ENCODE data around the gene CERS5.
"Not testable (repeated sequence)": the region's sequence is repeated elsewhere in the genome, so short reads cannot be mapped to it uniquely, and the experiment has no call there.

CERS5 gene

GRCh38 chr12:50087995-50088394, 79.2 kb downstream of the CERS5 start:
- H3K4me3 ChIP-seq (ENCODE audit: low read depth, low read length): no peak overlapping the region
- no peak for DNase-seq (ENCODE audit: low read depth)
- TF ChIP-seq POLR2A (IDR thresholded peaks at IDR 0.05; ENCODE audit: extremely low read depth, insufficient read length): no peak
- TF ChIP-seq MYC (IDR thresholded peaks at IDR 0.05; ENCODE audit: low read depth, low read length): no peak
- no peak for TF ChIP-seq CTCF (IDR thresholded peaks at IDR 0.05; ENCODE audit: low read depth, low read length)
- TF ChIP-seq MAX (IDR thresholded peaks at IDR 0.05; ENCODE audit: low read depth, low read length): no peak

- H3K4me3 ChIP-seq (ENCODE audit: low read depth, low read length): no peak overlapping the region
- no peak for TF ChIP-seq MAX (IDR thresholded peaks at IDR 0.05; ENCODE audit: low read depth, low read length)
- no peak for DNase-seq (ENCODE audit: low read depth)
Measured at GRCh38 chr12:50087151-50087550, 80.0 kb downstream of the CERS5 start.

GRCh38 chr12:50086148-50086547, 81.0 kb downstream of the CERS5 start:
- no peak for DNase-seq (ENCODE audit: low read depth)
- H3K4me3 ChIP-seq (ENCODE audit: low read depth, low read length): peak overlapping the region; percentile 79
- TF ChIP-seq POLR2A (IDR thresholded peaks at IDR 0.05; ENCODE audit: extremely low read depth, insufficient read length): no peak
- TF ChIP-seq MYC (IDR thresholded peaks at IDR 0.05; ENCODE audit: low read depth, low read length): no peak
- no peak for TF ChIP-seq CTCF (IDR thresholded peaks at IDR 0.05; ENCODE audit: low read depth, low read length)
- TF ChIP-seq MAX (IDR thresholded peaks at IDR 0.05; ENCODE audit: low read depth, low read length): no peak

- TF ChIP-seq MAX (IDR thresholded peaks at IDR 0.05; ENCODE audit: low read depth, low read length) (no peak), CTCF (IDR thresholded peaks at IDR 0.05; ENCODE audit: low read depth, low read length) (no peak), MYC (IDR thresholded peaks at IDR 0.05; ENCODE audit: low read depth, low read length) (no peak), POLR2A (IDR thresholded peaks at IDR 0.05; ENCODE audit: extremely low read depth, insufficient read length) (no peak)
- DNase-seq (ENCODE audit: low read depth): no peak
- peak overlapping the region; percentile 79 for H3K4me3 ChIP-seq (ENCODE audit: low read depth, low read length)
Measured at GRCh38 chr12:50085615-50086072, 81.5 kb downstream of the CERS5 start.

GRCh38 chr12:50084775-50085614, 82.2 kb downstream of the CERS5 start, which contains the start of gene SMARCD1:
SMARCD1 (plus strand) TSS chr12:50085342; CDS start chr12:50085370, 28 bp downstream.
- TF ChIP-seq MYC (IDR thresholded peaks at IDR 0.05; ENCODE audit: low read depth, low read length) (no peak), CTCF (IDR thresholded peaks at IDR 0.05; ENCODE audit: low read depth, low read length) (peak; percentile 87), MAX (IDR thresholded peaks at IDR 0.05; ENCODE audit: low read depth, low read length) (no peak), POLR2A (IDR thresholded peaks at IDR 0.05; ENCODE audit: extremely low read depth, insufficient read length) (peak; percentile 50)

GRCh38 chr12:50084409-50084774, 82.8 kb downstream of the CERS5 start:
- DNase-seq (ENCODE audit: low read depth): not testable (repeated sequence)
- peak overlapping the region; percentile 79 for H3K4me3 ChIP-seq (ENCODE audit: low read depth, low read length)

More at GRCh38 chr12:50084775-50085614, 82.2 kb downstream of the CERS5 start, which contains the start of gene SMARCD1:
- peak; percentile 98 for DNase-seq (ENCODE audit: low read depth)
- peak within 1 kb of the TSS; percentile 79 for H3K4me3 ChIP-seq (ENCODE audit: low read depth, low read length)

Measured in NB4 (cell line).